Mesodermal cell (in vitro differentiated cells): ENCODE results near the gene ZFP3. TPM values are rescaled to one million over a fixed set of nuclear protein-coding genes. Genes with fewer than 3 reads are reported as not detected.
"Not testable (repeated sequence)": the region's sequence is repeated elsewhere in the genome, so short reads cannot be mapped to it uniquely, and the experiment has no call there.

ENCODE experiments used
- H3K27ac ChIP-seq: 2 replicates; pipeline ENCODE4 v1.7.0; 2013; ENCODE audit warnings: mild to moderate bottlenecking, low read depth, low read length, moderate library complexity; ENCODE audit not compliant: severe bottlenecking
- H3K36me3 ChIP-seq: 2 replicates; pipeline ENCODE4 v1.7.1; 2013; ENCODE audit warnings: mild to moderate bottlenecking, low read length, moderate library complexity; ENCODE audit not compliant: control insufficient read depth, insufficient read depth
- H3K4me1 ChIP-seq: one replicate; pipeline ENCODE4 v1.7.1; 2013; ENCODE audit warnings: mild to moderate bottlenecking, low read length; ENCODE audit not compliant: insufficient read depth, control insufficient read depth, poor library complexity, severe bottlenecking
- H3K4me3 ChIP-seq: 2 replicates; pipeline ENCODE4 v1.7.0; 2013; ENCODE audit warnings: low read length, control low read depth, mild to moderate bottlenecking; ENCODE audit not compliant: insufficient read depth, poor library complexity, severe bottlenecking; ENCODE audit errors: extremely low read depth
- H3K9me3 ChIP-seq: 2 replicates; pipeline ENCODE4 v1.7.1; 2013; ENCODE audit warnings: mild to moderate bottlenecking, low read length, moderate library complexity; ENCODE audit not compliant: control insufficient read depth
- WGBS, 2 experiments: methylation state at CpG; one replicate each; pipeline ENCODE4 v1.1.5; 2013; ENCODE audit warnings: missing lambda C conversion rate in 2 of 2; ENCODE audit not compliant: insufficient coverage in 2 of 2; 5-methylcytosine and 5-hydroxymethylcytosine counted together
- polyA plus RNA-seq, 2 experiments: library from polyadenylated mRNA; stranded (reverse); fragments of 50-300 nt; gene quantifications; one replicate each; pipeline ENCODE4 v1.2.3, GENCODE V29; 2013

The ZFP3 gene
- polyA plus RNA-seq (2013, experiment 1 of 2): not detected
- polyA plus RNA-seq (2013, experiment 2 of 2): not detected

DNA sequence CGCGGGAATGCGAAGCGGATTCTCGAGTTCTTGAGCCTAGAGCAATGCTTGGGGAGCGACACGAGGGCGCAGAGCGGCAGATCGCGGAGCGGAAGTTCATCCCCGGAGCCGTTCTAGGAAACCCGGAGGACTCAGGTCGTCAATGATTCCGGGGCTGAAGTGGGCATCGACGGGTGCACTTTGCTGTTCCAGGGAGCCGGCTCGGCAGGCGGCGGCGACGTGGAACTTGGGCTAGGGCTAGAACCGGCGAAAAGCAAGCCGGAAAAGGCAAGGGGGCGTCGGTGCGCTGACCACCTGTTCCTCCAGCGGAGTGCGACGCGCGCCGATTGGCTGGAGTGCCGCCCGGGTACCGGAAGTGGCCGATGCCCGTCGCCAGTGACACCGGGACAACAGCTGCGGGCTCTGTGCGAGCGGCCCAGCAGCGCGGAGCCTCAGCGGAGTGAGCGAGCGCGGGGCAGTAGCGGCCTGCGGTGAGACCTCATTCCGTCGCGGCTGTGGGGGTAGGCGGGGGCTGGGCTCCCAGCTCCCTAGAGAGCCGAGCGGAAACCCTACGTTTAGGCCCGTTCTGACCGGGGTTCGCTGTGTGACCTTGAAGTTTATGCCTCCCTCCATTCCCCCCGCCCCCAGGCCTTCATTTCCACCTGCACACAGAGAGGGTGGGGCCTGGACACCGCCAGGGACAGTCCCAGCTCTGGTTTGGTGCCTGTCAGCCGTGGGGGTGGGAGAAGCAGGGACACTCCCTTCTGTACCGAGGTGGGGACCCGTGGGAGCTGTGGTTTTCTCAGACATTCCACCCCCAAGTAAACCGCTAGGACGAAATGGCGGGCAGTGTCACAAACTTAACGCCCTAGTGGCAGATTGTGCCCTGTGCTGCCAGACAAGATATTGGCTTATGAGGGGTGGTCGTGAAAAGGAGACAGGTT, at the start of gene ZFP3:
ZFP3 (plus strand) TSS at position 362 of the 923 bp plus-strand sequence. CDS start 13,038 bp downstream, outside the sequence.
- no peak within 1 kb of the TSS for H3K27ac ChIP-seq
- H3K4me3 ChIP-seq: no peak within 1 kb of the TSS
- WGBS, 2 experiments: 85 to 94% methylated on average over 64 to 74 of the region's 75 CpGs
- no peaks in the 10 kb centered on the region for H3K36me3 ChIP-seq
- H3K4me1 ChIP-seq: no peaks in the 10 kb centered on the region
- H3K9me3 ChIP-seq: no peaks in the 10 kb centered on the region

DNA sequence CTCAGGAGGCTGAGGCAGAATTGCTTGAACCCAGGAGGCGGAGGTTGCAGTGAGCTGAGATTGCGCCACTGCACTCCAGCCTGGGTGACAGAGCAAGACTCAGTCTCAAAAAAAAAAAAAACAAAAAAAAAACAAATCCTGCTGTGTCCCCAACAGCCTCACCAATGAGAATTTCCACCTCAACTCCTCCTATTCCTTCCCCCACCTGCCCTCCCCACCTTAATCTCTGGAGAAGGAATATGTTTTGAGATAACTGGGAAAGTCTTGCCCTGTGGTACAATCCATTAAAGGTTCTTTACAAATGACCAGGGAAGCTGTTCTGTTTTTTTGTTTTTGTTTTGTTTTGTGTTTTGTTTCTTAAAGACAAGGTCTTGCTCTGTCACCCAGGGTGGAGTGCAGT, 48.1 kb upstream of the ZFP3 start:
- H3K4me1 ChIP-seq, H3K9me3 ChIP-seq, H3K4me3 ChIP-seq, H3K27ac ChIP-seq, H3K36me3 ChIP-seq: not testable (repeated sequence)
- 80 to 100% methylated on average over 1 of the region's 2 CpGs for WGBS, 2 experiments

DNA sequence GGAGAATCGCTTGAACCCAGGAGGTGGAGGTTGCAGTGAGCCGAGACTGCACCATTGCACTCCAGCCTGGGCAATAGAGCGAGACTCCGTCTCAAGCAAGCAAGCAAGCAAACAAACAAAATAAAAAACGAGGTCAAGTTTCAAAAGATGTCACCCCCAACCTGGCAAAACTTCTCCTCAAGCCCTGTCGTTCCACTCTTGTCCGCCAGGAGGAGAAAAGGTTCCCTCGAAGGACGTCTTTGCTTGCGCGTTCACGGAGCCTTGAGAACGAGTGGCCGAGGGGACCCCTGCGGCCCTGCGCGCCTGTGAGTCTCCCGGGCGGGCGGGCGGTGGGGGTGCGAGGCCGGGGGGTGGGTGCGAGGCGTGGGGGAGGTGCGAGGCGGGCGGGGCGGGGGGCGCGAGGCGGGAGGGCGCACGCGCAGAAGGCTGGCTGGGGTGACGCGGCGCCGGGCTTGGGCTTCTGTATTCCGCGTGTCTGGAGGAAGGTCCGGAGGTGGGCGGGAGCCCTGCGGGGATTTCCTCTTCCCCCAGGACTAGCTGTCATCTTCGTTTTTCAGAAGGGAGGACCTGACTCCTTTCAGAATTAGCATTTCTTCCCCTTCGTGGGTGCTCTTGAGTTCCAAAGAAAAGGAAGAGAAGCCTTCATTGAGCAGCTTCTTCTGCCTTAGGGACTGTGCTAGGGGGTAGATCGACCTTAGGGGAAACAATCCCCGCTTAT, 46.7 kb upstream of the ZFP3 start:
- no peak overlapping the region for H3K27ac ChIP-seq

DNA sequence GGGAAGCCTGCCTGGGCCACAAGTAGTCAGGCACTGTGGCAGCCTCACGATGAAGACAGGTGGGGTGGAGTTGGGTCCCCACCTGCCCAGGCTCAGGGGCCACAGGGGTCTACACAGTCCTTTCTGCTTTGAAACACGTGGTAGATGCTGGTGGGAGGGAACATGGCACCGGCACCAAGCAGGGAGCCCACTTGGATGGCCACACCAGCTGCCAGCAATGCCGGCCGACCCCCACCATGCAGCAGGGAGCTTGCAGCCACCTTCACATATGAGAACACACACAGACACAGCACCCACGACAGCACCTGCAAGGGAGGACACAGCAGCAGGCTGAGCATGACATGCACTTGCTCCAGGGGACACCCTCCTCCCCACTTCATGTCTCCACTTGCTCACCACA, 45.4 kb upstream of the ZFP3 start:
- Histone ChIP-seq H3K36me3 (no peaks in the 10 kb centered on the region), H3K4me1 (no peaks in the 10 kb centered on the region), H3K4me3 (no peak overlapping the region), H3K27ac (no peak overlapping the region), H3K9me3 (no peaks in the 10 kb centered on the region)
- WGBS, 2 experiments: 100% methylated on average over 3 of the region's 6 CpGs

More for the DNA sequence above, 46.7 kb upstream of the ZFP3 start:
- no peaks in the 10 kb centered on the region for H3K9me3 ChIP-seq
- no peaks in the 10 kb centered on the region for H3K4me1 ChIP-seq
- no peaks in the 10 kb centered on the region for H3K36me3 ChIP-seq
- peak overlapping the region; percentile 25 for H3K4me3 ChIP-seq
- 9 to 18% methylated on average over 14 to 17 of the region's 48 CpGs for WGBS, 2 experiments

DNA sequence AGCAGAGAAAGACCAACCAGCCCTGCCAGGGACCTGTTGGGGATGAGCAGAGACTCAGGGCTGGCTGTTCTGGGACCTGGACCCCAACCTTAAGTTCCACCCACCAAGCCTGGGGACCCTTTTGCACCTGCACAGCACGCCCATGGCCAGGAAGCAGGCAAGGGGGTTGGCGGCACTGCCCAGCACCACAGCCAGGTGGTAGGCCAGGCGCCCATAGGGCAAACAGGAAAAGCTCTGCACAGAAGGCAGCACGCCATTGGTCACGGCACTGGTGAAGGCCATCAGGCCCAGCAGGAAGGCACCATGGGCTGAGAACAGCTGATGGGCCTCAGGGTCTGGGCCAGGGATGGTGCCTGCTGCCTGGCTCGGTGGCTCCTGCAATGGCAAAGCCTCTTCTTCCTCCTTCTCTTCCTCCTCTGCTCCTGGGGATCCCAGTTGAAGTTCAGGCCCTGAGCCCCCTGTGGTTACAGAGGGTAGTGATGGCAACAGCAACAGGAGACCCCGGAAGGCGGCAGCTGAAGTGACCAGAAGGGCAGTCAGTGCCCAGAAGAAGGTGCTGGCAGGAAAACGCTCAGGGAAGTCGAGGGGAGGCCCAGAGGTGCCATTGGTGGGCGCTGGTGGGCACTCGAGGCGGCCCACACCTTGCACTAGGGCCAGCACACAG, 44.8 kb upstream of the ZFP3 start:
- WGBS, 2 experiments: 88 to 92% methylated on average over 12 of the region's 13 CpGs
- H3K4me3 ChIP-seq: no peak overlapping the region
- no peaks in the 10 kb centered on the region for H3K9me3 ChIP-seq
- no peak overlapping the region for H3K27ac ChIP-seq
- H3K4me1 ChIP-seq: no peaks in the 10 kb centered on the region
- no peaks in the 10 kb centered on the region for H3K36me3 ChIP-seq

DNA sequence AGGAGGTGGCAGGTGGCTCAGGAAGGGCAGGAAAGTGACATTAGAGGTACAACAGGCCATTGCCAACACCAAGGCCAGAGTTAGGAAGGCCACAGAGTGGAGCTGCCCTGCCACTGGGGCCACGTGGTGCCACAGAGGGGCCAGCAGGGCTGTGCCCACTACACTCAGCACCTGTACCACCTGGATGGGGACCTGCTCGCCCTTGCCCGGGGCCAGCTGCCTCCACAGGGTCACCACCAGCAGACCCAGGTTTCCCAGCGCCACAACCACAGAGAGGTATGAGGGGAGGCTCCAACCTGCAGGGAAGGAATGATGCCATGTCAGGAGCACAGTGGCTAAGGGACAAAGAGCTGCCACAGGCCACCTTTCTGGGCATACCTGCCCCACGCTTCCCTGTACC, 44.2 kb upstream of the ZFP3 start:
- no peak overlapping the region for H3K27ac ChIP-seq
- H3K36me3 ChIP-seq: no peaks in the 10 kb centered on the region
- 93 to 100% methylated on average over 2 to 4 of the region's 5 CpGs for WGBS, 2 experiments
- H3K4me1 ChIP-seq: no peaks in the 10 kb centered on the region
- no peak overlapping the region for H3K4me3 ChIP-seq
- H3K9me3 ChIP-seq: no peaks in the 10 kb centered on the region

DNA sequence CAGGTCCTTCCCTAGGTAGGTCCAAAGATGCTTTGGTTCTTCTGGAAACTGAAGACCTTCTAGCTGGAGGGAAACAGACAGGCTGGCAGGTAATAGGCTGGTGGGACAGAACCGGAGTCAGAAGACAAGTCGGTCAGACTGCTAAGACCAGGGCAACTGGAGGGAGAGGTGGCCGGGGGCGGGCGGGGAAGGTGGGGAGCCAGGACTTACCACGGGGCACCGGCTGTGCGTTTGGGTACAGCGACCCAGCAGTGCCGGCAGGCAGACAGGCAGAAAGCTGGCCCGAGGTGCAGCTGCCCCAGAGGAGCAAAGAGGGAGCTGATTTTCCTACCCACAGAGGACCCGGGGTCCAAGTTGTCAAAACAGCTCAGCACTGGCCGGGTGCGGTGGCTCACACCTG, 43.6 kb upstream of the ZFP3 start:
- 77 to 94% methylated on average over 11 to 14 of the region's 14 CpGs for WGBS, 2 experiments
- no peaks in the 10 kb centered on the region for H3K36me3 ChIP-seq
- no peaks in the 10 kb centered on the region for H3K4me1 ChIP-seq
- H3K4me3 ChIP-seq: no peak overlapping the region
- H3K9me3 ChIP-seq: no peaks in the 10 kb centered on the region
- H3K27ac ChIP-seq: no peak overlapping the region

DNA sequence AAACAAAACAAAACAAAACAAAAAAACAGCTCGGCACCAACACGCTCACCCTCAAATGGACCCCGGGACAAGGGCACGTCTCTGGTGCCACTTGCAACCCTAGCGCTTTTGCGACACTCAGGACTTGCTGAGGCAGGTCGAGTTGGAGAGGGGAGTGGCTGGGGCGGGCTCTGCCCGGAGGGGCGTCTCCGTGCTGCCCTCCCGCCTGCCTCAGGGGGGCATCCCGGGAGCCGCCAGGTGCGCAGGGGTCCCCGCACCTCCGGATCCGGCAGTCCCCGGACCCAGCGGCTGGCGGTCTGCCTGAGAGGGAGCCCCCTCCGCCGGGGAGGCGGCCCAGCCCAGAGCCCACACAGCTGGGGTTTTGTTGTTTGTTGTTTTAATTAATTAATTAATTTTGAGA, 43.0 kb upstream of the ZFP3 start, which contains the start of gene SLC52A1:
SLC52A1 (minus strand) TSS at position 112 of the 400 bp plus-strand sequence. CDS start 820 bp downstream, outside the sequence.
- Histone ChIP-seq H3K36me3 (no peaks in the 10 kb centered on the region), H3K4me3 (no peak within 1 kb of the TSS), H3K9me3 (peaks cover 1% of the 10 kb centered on the region), H3K4me1 (no peaks in the 10 kb centered on the region), H3K27ac (no peak within 1 kb of the TSS)
- 13 to 21% methylated on average over 14 to 17 of the region's 24 CpGs for WGBS, 2 experiments

DNA sequence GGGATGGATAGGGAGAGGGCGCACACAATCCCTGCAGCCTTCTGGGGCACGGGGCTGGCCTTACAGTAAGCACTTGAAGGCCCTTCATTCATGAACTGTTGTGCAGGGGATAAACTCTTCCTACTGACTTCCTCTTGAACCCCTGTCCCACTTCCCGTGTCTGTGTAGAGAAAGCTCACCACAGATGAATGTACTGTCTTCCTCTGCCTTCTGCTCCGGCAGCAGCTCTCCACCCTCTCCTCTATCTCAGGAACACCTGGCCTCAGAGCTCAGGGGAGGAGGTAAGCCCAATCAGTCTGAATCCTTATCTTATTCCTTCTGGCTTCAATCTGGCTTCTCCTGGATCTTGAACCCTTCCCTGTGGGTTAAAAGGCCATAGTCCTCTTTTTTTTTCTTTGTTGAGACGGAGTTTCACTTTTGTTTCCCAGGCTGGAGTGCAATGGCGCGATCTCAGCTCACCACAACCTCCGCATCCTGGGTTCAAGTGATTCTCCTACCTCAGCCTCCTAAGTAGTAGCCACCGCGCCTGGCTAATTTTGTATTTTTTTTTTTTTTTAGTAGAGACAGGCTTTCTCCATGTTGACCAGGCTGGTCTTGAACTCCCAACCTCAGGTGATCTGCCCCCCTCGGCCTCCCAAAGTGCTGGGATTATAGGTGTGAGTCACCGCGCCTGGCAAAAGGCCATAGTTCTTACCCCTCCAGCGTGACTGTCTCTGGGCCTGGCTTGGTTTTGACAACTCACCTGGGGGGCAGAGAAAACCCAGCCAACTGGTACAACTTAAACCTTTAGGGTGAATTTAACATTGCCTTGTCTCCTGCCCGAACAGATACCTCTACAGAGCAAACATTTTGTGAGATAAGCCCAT, 35.9 kb upstream of the ZFP3 start:
- Histone ChIP-seq H3K4me1 (no peaks in the 10 kb centered on the region), H3K9me3 (peaks cover 5% of the 10 kb centered on the region), H3K4me3 (no peak overlapping the region), H3K36me3 (no peaks in the 10 kb centered on the region), H3K27ac (no peak overlapping the region)
- 91 to 93% methylated on average over 8 to 12 of the region's 15 CpGs for WGBS, 2 experiments

DNA sequence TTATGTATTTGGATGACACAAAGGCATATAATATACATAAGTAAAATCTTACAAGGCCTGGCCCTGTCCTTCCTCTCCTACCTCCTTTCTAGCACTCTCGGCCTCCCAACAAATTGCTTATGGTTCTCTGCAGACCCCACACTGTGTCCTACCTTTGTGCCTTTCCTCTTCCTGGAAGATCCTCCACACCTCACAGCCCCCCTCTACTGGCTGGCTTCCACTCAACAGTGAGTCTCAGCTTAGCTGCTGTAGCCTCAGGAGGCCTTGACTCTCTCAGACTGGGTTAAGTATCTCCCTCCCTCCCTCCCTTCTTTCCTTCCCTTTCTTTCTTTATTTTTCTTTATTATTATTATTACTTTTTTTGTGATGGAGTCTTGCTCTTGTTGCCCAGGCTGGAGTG, 34.7 kb upstream of the ZFP3 start:
- H3K4me1 ChIP-seq: no peaks in the 10 kb centered on the region
- H3K36me3 ChIP-seq: no peaks in the 10 kb centered on the region
- H3K27ac ChIP-seq: no peak overlapping the region
- no peak overlapping the region for H3K4me3 ChIP-seq
- H3K9me3 ChIP-seq: peaks cover 5% of the 10 kb centered on the region
- WGBS, 2 experiments: 88 to 90% methylated on average over 1 of the region's 1 CpG
